Cardiac fibroblast (primary cell): ENCODE measurements around the gene GRAMD1B.

Experiments
- DNase-seq, 2 donors: peaks; one replicate each; pipeline versions ENCODE4 v3.0.0 to v3.0.0-alpha.2; 2010; ENCODE audit warnings: low read depth in 2 of 2
- H3K4me3 ChIP-seq, 2 donors: replicated peaks in 1 of 2; 1 replicate in 1 of 2; 2 replicates in 1 of 2; pipeline ENCODE4 v1.5.1; 2011; ENCODE audit warnings: low read depth in 2 of 2, low read length in 2 of 2, mild to moderate bottlenecking in 2 of 2, moderate library complexity in 1 of 2
- TF ChIP-seq, protein P1 (sequence below): IDR thresholded peaks from one replicate; pipeline ENCODE4 v1.5.1; 2011; ENCODE audit warnings: low read depth, mild to moderate bottlenecking, low read length, inconsistent platforms

The GRAMD1B gene

GRCh38 chr11:123671534-123671933 lies 241.5 kb downstream of the GRAMD1B start:
- no peak overlapping the region for H3K4me3 ChIP-seq
- TF ChIP-seq, protein P1, sequence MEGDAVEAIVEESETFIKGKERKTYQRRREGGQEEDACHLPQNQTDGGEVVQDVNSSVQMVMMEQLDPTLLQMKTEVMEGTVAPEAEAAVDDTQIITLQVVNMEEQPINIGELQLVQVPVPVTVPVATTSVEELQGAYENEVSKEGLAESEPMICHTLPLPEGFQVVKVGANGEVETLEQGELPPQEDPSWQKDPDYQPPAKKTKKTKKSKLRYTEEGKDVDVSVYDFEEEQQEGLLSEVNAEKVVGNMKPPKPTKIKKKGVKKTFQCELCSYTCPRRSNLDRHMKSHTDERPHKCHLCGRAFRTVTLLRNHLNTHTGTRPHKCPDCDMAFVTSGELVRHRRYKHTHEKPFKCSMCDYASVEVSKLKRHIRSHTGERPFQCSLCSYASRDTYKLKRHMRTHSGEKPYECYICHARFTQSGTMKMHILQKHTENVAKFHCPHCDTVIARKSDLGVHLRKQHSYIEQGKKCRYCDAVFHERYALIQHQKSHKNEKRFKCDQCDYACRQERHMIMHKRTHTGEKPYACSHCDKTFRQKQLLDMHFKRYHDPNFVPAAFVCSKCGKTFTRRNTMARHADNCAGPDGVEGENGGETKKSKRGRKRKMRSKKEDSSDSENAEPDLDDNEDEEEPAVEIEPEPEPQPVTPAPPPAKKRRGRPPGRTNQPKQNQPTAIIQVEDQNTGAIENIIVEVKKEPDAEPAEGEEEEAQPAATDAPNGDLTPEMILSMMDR, result no peak
- no peak for DNase-seq

- DNase-seq, result no peak
Observed at GRCh38 chr11:123672568-123672967, 242.5 kb downstream of the GRAMD1B start.

GRCh38 chr11:123674297-123674696 lies 244.2 kb downstream of the GRAMD1B start:
- TF ChIP-seq, protein P1, result no peak
- DNase-seq, result no peak
- H3K4me3 ChIP-seq, result no peak overlapping the region

More at GRCh38 chr11:123672568-123672967, 242.5 kb downstream of the GRAMD1B start:
- H3K4me3 ChIP-seq, result no peak overlapping the region
- TF ChIP-seq, protein P1, result no peak
